HG02623 (cell line): ENCODE results near the gene PADI1.

Source experiments
- ATAC-seq: cut with Tn5 transposase; IDR thresholded peaks from one replicate; pipeline ENCODE4 v1.9.1; 2021; ENCODE audit warnings: moderate library complexity; ENCODE audit not compliant: unreplicated experiment

Gene PADI1

GRCh38 chr1:17265950-17266349 is 61.0 kb downstream of the PADI1 start:
- ATAC-seq = no peak

- ATAC-seq = no peak
Observed at GRCh38 chr1:17270891-17271765, 66.2 kb downstream of the PADI1 start.

GRCh38 chr1:17272066-17272465 is 67.1 kb downstream of the PADI1 start:
- no peak for ATAC-seq

GRCh38 chr1:17272646-17273045 is 67.7 kb downstream of the PADI1 start:
- no peak for ATAC-seq

- ATAC-seq = no peak
Observed at GRCh38 chr1:17273096-17273495, 68.2 kb downstream of the PADI1 start.

- no peak for ATAC-seq
Observed at GRCh38 chr1:17274186-17275170, 69.5 kb downstream of the PADI1 start.

GRCh38 chr1:17276568-17276967 is 71.6 kb downstream of the PADI1 start:
- no peak for ATAC-seq

GRCh38 chr1:17277511-17278159 is 72.7 kb downstream of the PADI1 start:
- no peak for ATAC-seq

GRCh38 chr1:17278996-17279830 is 74.3 kb downstream of the PADI1 start:
- no peak for ATAC-seq

- ATAC-seq = no peak
Observed at GRCh38 chr1:17280436-17280835, 75.5 kb downstream of the PADI1 start.

GRCh38 chr1:17280894-17281293 is 76.0 kb downstream of the PADI1 start:
- no peak for ATAC-seq

- ATAC-seq = no peak
Observed at GRCh38 chr1:17281775-17282181, 76.8 kb downstream of the PADI1 start.

GRCh38 chr1:17282836-17283235 is 77.9 kb downstream of the PADI1 start:
- no peak for ATAC-seq

- ATAC-seq = no peak
Observed at GRCh38 chr1:17286646-17287045, 81.7 kb downstream of the PADI1 start.

GRCh38 chr1:17287130-17287776 is 82.3 kb downstream of the PADI1 start:
- no peak for ATAC-seq

GRCh38 chr1:17289721-17290120 is 84.8 kb downstream of the PADI1 start:
- ATAC-seq = no peak

- ATAC-seq = no peak
Observed at GRCh38 chr1:17290553-17290952, 85.6 kb downstream of the PADI1 start.

GRCh38 chr1:17292299-17293160 is 87.6 kb downstream of the PADI1 start:
- ATAC-seq = no peak
